Upper lobe of left lung (tissue), 4 donors: ENCODE results near the gene GRHL1.
"Not testable (repeated sequence)": the region's sequence is repeated elsewhere in the genome, so short reads cannot be mapped to it uniquely, and the experiment has no call there.

Experiments
- CTCF ChIP-seq, 6 experiments: fragments of 450-650 bp in 4 of 6; fragments of 200-600 bp in 2 of 6; sonication (generic) in 2 of 6; IDR thresholded peaks; one replicate each; pipeline ENCODE4 v1.5.1; 2016 to 2019; ENCODE audit warnings: antibody characterized with exemption in 6 of 6
- EP300 ChIP-seq, 4 donors: sonication (generic); formaldehyde crosslinking; IDR thresholded peaks; one replicate each; pipeline ENCODE4 v1.5.1; 2017; ENCODE audit warnings: antibody characterized with exemption in 4 of 4, control low read depth in 2 of 4
- POLR2A ChIP-seq, 4 donors: fragments of 450-650 bp; IDR thresholded peaks; one replicate each; pipeline ENCODE4 v1.5.1; 2016 to 2017; ENCODE audit warnings: antibody characterized with exemption in 4 of 4, mild to moderate bottlenecking in 2 of 4
- POLR2AphosphoS5 ChIP-seq, 2 donors: sonication (generic); formaldehyde crosslinking; IDR thresholded peaks; one replicate each; pipeline ENCODE4 v1.5.1; 2017; ENCODE audit warnings: antibody characterized with exemption in 2 of 2

GRCh38 chr2:10010861-10011605, 59.5 kb downstream of the GRHL1 start:
- not testable (repeated sequence) for TF ChIP-seq CTCF, POLR2AphosphoS5, POLR2A, EP300 (IDR thresholded peaks at IDR 0.05)
